ENCODE data around the gene ANGPTL8. TPM values are rescaled to one million over a fixed set of nuclear protein-coding genes. Genes with fewer than 3 reads are reported as not detected.
A peak's percentile ranks its signal among the peaks of the same experiment; 100 is the strongest.

The ANGPTL8 gene
- total and polyA plus RNA-seq, 2 experiments from 2014 or later: not detected

- TF ChIP-seq, protein P1, sequence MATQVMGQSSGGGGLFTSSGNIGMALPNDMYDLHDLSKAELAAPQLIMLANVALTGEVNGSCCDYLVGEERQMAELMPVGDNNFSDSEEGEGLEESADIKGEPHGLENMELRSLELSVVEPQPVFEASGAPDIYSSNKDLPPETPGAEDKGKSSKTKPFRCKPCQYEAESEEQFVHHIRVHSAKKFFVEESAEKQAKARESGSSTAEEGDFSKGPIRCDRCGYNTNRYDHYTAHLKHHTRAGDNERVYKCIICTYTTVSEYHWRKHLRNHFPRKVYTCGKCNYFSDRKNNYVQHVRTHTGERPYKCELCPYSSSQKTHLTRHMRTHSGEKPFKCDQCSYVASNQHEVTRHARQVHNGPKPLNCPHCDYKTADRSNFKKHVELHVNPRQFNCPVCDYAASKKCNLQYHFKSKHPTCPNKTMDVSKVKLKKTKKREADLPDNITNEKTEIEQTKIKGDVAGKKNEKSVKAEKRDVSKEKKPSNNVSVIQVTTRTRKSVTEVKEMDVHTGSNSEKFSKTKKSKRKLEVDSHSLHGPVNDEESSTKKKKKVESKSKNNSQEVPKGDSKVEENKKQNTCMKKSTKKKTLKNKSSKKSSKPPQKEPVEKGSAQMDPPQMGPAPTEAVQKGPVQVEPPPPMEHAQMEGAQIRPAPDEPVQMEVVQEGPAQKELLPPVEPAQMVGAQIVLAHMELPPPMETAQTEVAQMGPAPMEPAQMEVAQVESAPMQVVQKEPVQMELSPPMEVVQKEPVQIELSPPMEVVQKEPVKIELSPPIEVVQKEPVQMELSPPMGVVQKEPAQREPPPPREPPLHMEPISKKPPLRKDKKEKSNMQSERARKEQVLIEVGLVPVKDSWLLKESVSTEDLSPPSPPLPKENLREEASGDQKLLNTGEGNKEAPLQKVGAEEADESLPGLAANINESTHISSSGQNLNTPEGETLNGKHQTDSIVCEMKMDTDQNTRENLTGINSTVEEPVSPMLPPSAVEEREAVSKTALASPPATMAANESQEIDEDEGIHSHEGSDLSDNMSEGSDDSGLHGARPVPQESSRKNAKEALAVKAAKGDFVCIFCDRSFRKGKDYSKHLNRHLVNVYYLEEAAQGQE (IDR thresholded peaks at IDR 0.05; ENCODE audit: unreplicated experiment): no peak
Measured at GRCh38 chr19:11195681-11196080, 43.7 kb upstream of the ANGPTL8 start (continued).

DNA sequence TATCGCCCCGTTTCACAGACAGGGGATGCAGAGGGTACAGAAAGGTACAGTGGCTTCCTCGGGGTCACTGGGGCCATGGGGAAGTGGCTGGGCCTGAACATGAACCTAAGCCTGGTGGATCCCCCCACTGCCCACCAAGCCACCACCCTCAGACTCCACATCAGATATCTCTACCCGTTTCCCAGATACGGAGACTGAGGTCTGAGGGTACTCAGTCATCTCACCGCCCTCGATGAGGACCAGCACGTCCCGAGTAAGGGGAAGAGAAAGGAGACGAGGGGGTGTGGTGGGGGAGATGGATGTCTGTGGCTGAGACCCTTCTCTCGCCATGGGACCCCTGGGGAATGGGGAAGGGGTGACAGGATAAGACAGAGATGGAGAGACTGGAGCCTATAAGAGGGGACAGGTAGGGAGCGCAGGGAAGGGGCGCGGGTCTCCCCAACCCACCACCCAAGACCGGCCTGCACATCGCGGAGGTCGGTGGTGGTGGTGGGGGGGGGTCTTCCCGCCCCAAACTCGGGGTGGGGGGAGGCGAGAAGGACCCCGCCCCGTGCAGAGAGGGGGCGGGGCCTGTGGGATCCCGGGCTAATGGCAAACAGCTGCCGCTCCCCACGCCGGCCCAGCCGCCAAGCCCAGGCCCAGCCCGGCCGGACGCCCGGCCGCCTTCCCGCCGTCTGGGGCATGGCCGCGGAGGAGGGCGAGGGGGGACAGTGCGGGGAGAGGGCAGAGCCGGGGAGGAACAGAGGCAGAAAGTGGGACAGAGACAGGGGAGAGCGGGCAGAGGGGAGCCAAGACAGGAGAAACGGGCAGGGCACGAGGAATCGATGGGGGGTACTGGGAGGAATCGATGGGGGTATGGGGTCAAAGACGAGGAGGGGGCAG is 42.8 kb upstream of the ANGPTL8 start:
- H3K79me2 ChIP-seq (replicated peaks; ENCODE audit: insufficient read depth): no peaks in the 10 kb centered on the region
- Mint-ChIP-seq H3K36me3 (ENCODE audit: low read depth) (peaks cover 22% of the 10 kb centered on the region), H3K4me3 (peak overlapping the region; percentile 92), H3K27ac (no peak overlapping the region), H3K4me1 (peaks cover 4% of the 10 kb centered on the region), H3K27me3 (ENCODE audit: insufficient read depth, low read depth, poor library complexity) (peaks cover 9% of the 10 kb centered on the region), H3K9me3 (no peaks in the 10 kb centered on the region)
- no peaks in the 10 kb centered on the region for H3K9me2 ChIP-seq (ENCODE audit: insufficient read depth)
- H3F3A ChIP-seq (replicated peaks; ENCODE audit: low read depth): peaks cover 34% of the 10 kb centered on the region
- no peaks in the 10 kb centered on the region for H4K20me1 ChIP-seq (replicated peaks; ENCODE audit: insufficient read depth)
- ATAC-seq (peak; percentile 60), DNase-seq (ENCODE audit: low spot score) (peak; percentile 61)
- H3K36me3 ChIP-seq (ENCODE audit: insufficient read depth): no peaks in the 10 kb centered on the region; the same call in 1 of the 2 replicates
- peaks cover 8% of the 10 kb centered on the region; the same call in 1 of the 2 replicates for H3K4me1 ChIP-seq (ENCODE audit: insufficient read depth)
- peak overlapping the region; percentile 83 for H3K4me3 ChIP-seq
- no peak overlapping the region for H3K27ac ChIP-seq (ENCODE audit: low read depth)
- peak overlapping the region; percentile 86 for H3K4me2 ChIP-seq
- H3K27me3 ChIP-seq (ENCODE audit: insufficient read depth): no peaks in the 10 kb centered on the region
- H2AFZ ChIP-seq: peak overlapping the region; percentile 76; the same call in 1 of the 2 replicates
- TF ChIP-seq STAT1 (IDR thresholded peaks at IDR 0.05; ENCODE audit: unreplicated experiment): no peak
- TF ChIP-seq JUNB (IDR thresholded peaks at IDR 0.05; ENCODE audit: unreplicated experiment): no peak
- TF ChIP-seq ZNF114 (CRISPR knock-in tag; IDR thresholded peaks at IDR 0.05): no peak
- TF ChIP-seq ZNF331 (CRISPR knock-in tag; IDR thresholded peaks at IDR 0.05; ENCODE audit: low read depth): no peak
- no peak for TF ChIP-seq POLR2AphosphoS5 (IDR thresholded peaks at IDR 0.05; ENCODE audit: low read depth)
- TF ChIP-seq, protein P2, sequence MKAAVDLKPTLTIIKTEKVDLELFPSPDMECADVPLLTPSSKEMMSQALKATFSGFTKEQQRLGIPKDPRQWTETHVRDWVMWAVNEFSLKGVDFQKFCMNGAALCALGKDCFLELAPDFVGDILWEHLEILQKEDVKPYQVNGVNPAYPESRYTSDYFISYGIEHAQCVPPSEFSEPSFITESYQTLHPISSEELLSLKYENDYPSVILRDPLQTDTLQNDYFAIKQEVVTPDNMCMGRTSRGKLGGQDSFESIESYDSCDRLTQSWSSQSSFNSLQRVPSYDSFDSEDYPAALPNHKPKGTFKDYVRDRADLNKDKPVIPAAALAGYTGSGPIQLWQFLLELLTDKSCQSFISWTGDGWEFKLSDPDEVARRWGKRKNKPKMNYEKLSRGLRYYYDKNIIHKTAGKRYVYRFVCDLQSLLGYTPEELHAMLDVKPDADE (IDR thresholded peaks at IDR 0.05): no peak
- TF ChIP-seq CTCF (conservative IDR thresholded peaks at IDR 0.05; ENCODE audit: low read depth in 2 of 2): no peak
- TF ChIP-seq, protein P1 (IDR thresholded peaks at IDR 0.05; ENCODE audit: unreplicated experiment): no peak
- TF ChIP-seq EZH2 (IDR thresholded peaks at IDR 0.05; ENCODE audit: low read depth, unreplicated experiment): no peak
